Ishikawa (cell line): Measurements from ENCODE around the gene TUBB3.

Source experiments
- CEBPB ChIP-seq: IDR thresholded peaks from 2 replicates; pipeline ENCODE4 v1.6.1; 2012
- EP300 ChIP-seq: IDR thresholded peaks from 2 replicates; pipeline ENCODE4 v1.6.1; 2012; ENCODE audit warnings: borderline replicate concordance
- TF ChIP-seq, protein P1 (sequence below): IDR thresholded peaks from 2 replicates; pipeline ENCODE4 v1.6.1; 2012; ENCODE audit warnings: low read depth, mild to moderate bottlenecking

DNA sequence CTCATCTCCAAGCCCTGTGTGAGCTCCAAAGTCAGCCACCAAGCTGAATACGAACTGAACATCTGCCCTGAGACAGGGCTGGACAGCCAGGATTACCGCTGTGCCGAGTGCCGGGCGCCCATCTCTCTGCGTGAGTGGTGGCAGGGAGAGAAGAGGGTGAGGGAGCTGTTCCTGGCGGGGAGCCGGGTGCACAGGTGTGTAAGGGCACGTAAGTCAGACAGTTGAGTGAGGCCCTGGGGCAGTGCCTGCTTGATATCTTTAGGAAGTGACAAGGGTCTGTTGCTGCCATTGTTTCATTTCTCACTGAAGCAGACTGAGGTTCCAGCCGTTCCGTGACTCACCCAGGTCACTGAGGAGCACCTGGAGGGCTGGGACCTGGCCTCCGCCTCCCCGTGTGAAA lies 37.8 kb downstream of the TUBB3 start:
- TF ChIP-seq CEBPB: no peak
- TF ChIP-seq, protein P1, sequence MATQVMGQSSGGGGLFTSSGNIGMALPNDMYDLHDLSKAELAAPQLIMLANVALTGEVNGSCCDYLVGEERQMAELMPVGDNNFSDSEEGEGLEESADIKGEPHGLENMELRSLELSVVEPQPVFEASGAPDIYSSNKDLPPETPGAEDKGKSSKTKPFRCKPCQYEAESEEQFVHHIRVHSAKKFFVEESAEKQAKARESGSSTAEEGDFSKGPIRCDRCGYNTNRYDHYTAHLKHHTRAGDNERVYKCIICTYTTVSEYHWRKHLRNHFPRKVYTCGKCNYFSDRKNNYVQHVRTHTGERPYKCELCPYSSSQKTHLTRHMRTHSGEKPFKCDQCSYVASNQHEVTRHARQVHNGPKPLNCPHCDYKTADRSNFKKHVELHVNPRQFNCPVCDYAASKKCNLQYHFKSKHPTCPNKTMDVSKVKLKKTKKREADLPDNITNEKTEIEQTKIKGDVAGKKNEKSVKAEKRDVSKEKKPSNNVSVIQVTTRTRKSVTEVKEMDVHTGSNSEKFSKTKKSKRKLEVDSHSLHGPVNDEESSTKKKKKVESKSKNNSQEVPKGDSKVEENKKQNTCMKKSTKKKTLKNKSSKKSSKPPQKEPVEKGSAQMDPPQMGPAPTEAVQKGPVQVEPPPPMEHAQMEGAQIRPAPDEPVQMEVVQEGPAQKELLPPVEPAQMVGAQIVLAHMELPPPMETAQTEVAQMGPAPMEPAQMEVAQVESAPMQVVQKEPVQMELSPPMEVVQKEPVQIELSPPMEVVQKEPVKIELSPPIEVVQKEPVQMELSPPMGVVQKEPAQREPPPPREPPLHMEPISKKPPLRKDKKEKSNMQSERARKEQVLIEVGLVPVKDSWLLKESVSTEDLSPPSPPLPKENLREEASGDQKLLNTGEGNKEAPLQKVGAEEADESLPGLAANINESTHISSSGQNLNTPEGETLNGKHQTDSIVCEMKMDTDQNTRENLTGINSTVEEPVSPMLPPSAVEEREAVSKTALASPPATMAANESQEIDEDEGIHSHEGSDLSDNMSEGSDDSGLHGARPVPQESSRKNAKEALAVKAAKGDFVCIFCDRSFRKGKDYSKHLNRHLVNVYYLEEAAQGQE: no peak
- no peak for TF ChIP-seq EP300
